ENCODE data around the gene RCAN2.

GRCh38 chr6:46453216-46453615 is 38.0 kb downstream of the RCAN2 start:
- TF ChIP-seq EZH2 (IDR thresholded peaks at IDR 0.05): no peak
- no peak for TF ChIP-seq CTCF (IDR thresholded peaks at IDR 0.05)
